ENCODE measurements around the gene ARHGAP10.

ARHGAP10 gene

DNA sequence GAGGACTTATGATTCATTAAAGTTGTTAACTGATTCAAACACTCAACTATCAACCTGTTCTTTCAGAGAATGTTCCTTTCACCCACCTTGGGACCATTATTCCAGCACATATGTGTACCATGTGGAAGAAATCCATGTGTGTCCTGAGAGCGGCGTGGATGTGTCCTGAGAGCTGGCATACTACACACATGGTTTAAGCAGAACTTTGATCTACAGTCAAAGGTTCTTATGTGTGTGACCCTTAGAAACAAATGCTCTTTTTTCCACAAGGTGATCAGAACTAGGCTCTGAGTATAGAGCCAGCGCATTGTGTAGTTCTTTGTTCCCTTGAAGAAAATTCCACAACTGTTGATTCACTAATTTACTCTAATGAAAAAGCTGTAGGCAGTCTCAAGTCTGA is 378.3 kb downstream of the ARHGAP10 start:
- no peak for DNase-seq

GRCh38 chr4:148112231-148112982 is 380.5 kb downstream of the ARHGAP10 start:
- DNase-seq: no peak

- no peak for DNase-seq
These were observed 382.5 kb downstream of the ARHGAP10 start for GRCh38 chr4:148114436-148114835.

DNA sequence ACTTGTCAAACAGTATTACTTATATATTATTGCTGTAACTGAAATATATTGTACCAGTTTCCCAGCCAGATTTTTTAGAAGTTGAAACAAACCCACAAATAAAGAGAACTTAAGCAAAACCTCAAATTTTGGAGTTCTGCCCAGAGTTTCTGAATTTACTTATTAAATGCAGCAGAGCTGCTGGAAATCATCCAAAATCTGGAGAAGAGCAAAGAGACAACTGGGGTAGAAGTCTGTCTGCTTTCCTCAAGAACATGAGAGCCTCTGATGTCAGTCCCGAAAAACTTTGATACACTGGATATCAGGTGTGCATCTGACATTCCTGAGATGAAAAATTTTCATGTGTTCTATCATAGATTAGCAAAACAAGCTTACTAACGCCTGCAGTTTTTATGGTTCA is 384.4 kb downstream of the ARHGAP10 start:
- no peak for DNase-seq

DNA sequence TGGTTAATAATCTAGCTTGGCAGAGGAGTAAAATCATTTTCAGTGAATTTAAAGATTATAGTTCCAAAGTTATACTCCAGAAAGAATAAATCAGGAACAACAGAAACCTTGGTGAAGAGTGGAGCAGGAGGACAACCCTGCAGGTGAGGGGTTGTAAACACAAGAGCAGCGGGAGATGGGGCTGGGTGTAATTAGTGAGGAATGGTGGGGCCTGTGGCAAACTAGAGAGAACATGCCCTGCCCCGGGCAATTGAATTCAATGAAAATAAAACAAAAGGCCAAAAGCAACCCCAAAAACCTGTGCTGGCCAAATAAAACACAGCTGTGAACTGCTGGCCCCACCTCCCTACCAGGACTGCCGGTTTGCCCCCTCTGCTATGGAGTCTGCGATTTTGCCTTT is 385.1 kb downstream of the ARHGAP10 start:
- DNase-seq: no peak

- DNase-seq: no peak
These were observed 386.3 kb downstream of the ARHGAP10 start for GRCh38 chr4:148118179-148118578.

GRCh38 chr4:148118633-148119032 is 386.7 kb downstream of the ARHGAP10 start:
- no peak for DNase-seq

DNA sequence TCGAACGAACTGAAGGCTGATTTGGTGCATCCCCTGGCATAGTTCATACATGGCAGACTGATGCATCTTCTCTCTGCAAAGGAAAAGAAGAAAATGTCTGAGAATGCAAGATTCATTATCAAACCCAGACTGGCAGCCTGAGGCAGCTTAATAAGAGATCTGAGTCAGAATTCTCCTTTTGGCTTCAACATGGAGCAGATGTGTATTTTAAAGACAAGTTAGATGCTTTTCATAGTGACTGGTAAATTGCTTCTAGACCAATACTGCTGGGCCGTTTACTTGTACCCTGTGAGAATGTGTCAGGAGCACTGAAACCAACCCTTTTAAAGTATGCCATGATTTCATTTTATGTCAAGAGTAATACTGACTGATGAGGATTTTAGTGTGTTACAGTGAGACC is 388.3 kb downstream of the ARHGAP10 start:
- DNase-seq: no peak

Measured in T1000 (cell line).